Stimulated activated CD4-positive, alpha-beta T cell treated with anti-CD3 and anti-CD28 coated beads, TNF-alpha, amount 100 ng/mL, for 48 hours (primary cell): ENCODE measurements around the gene LIPG.
"Not testable (repeated sequence)": the region's sequence is repeated elsewhere in the genome, so short reads cannot be mapped to it uniquely, and the experiment has no call there.

ENCODE experiments used
- DNase-seq, 3 donors: peaks; one replicate each; pipeline ENCODE4 v3.0.0-alpha.2; 2020; ENCODE audit warnings: low read depth in 3 of 3

LIPG gene

GRCh38 chr18:49573835-49574234 lies 12.0 kb downstream of the LIPG start:
- no peak for DNase-seq

GRCh38 chr18:49579041-49579440 lies 17.2 kb downstream of the LIPG start:
- not testable (repeated sequence) for DNase-seq

- not testable (repeated sequence) for DNase-seq
Observed at GRCh38 chr18:49579583-49579982, 17.7 kb downstream of the LIPG start.

- DNase-seq, result no peak
Observed at GRCh38 chr18:49580279-49580678, 18.4 kb downstream of the LIPG start.

GRCh38 chr18:49581371-49581770 lies 19.5 kb downstream of the LIPG start:
- no peak for DNase-seq

GRCh38 chr18:49582579-49582978 lies 20.7 kb downstream of the LIPG start:
- DNase-seq, result no peak

GRCh38 chr18:49584394-49584793 lies 22.5 kb downstream of the LIPG start:
- no peak for DNase-seq

- not testable (repeated sequence) for DNase-seq
Observed at GRCh38 chr18:49584951-49585350, 23.1 kb downstream of the LIPG start.

- DNase-seq, result no peak
Observed at GRCh38 chr18:49585781-49586663, 24.2 kb downstream of the LIPG start.

GRCh38 chr18:49588171-49588570 lies 26.3 kb downstream of the LIPG start:
- DNase-seq, result no peak

GRCh38 chr18:49588971-49589370 lies 27.1 kb downstream of the LIPG start:
- DNase-seq, result no peak

GRCh38 chr18:49590608-49591007 lies 28.8 kb downstream of the LIPG start:
- no peak for DNase-seq

GRCh38 chr18:49591271-49591670 lies 29.4 kb downstream of the LIPG start:
- DNase-seq, result no peak

- DNase-seq, result no peak
Observed at GRCh38 chr18:49591775-49592174, 29.9 kb downstream of the LIPG start.

- no peak for DNase-seq
Observed at GRCh38 chr18:49596687-49597086, 34.8 kb downstream of the LIPG start.

GRCh38 chr18:49597157-49597931 lies 35.5 kb downstream of the LIPG start:
- DNase-seq, result no peak

GRCh38 chr18:49601211-49601610 lies 39.4 kb downstream of the LIPG start:
- no peak for DNase-seq

- DNase-seq, result no peak
Observed at GRCh38 chr18:49608366-49609255, 46.8 kb downstream of the LIPG start.

GRCh38 chr18:49609256-49610021 lies 47.6 kb downstream of the LIPG start:
- no peak for DNase-seq

- no peak for DNase-seq
Observed at GRCh38 chr18:49610022-49610445, 48.2 kb downstream of the LIPG start.

- no peak for DNase-seq
Observed at GRCh38 chr18:49611316-49611715, 49.5 kb downstream of the LIPG start.
